Activated CD8-positive, alpha-beta memory T cell treated with anti-CD3 and anti-CD28 coated beads, Interleukin-2, amount 50 U/mL, for 24 hours (primary cell): Measurements from ENCODE around the gene P2RY8.
"Not testable (repeated sequence)": the region's sequence is repeated elsewhere in the genome, so short reads cannot be mapped to it uniquely, and the experiment has no call there.

Source experiments
- DNase-seq: peaks from one replicate; pipeline ENCODE4 v3.0.0-alpha.2; 2020; ENCODE audit errors: extremely low read depth

P2RY8 gene

GRCh38 chrX:1444561-1445500 lies 92.2 kb downstream of the P2RY8 start:
- DNase-seq, result no peak

- no peak for DNase-seq
Observed at GRCh38 chrX:1443496-1444075, 93.4 kb downstream of the P2RY8 start.

GRCh38 chrX:1442724-1443367 lies 94.1 kb downstream of the P2RY8 start:
- no peak for DNase-seq

- no peak for DNase-seq
Observed at GRCh38 chrX:1442016-1442665, 94.8 kb downstream of the P2RY8 start.

- no peak for DNase-seq
Observed at GRCh38 chrX:1440506-1440905, 96.5 kb downstream of the P2RY8 start.

- no peak for DNase-seq
Observed at GRCh38 chrX:1435241-1435895, 101.6 kb downstream of the P2RY8 start.

GRCh38 chrX:1434871-1435240 lies 102.1 kb downstream of the P2RY8 start:
- DNase-seq, result no peak

GRCh38 chrX:1433646-1434357 lies 103.2 kb downstream of the P2RY8 start:
- no peak for DNase-seq

- no peak for DNase-seq
Observed at GRCh38 chrX:1430451-1430850, 106.5 kb downstream of the P2RY8 start.

GRCh38 chrX:1427756-1428155 lies 109.2 kb downstream of the P2RY8 start:
- DNase-seq, result no peak

- not testable (repeated sequence) for DNase-seq
Observed at GRCh38 chrX:1426321-1426720, 110.7 kb downstream of the P2RY8 start.

- DNase-seq, result no peak
Observed at GRCh38 chrX:1425381-1425780, 111.6 kb downstream of the P2RY8 start.

- DNase-seq, result no peak
Observed at GRCh38 chrX:1424147-1424851, 112.7 kb downstream of the P2RY8 start.

- no peak for DNase-seq
Observed at GRCh38 chrX:1423215-1423614, 113.8 kb downstream of the P2RY8 start.

- DNase-seq, result no peak
Observed at GRCh38 chrX:1422135-1422465, 114.9 kb downstream of the P2RY8 start.

GRCh38 chrX:1421433-1422134 lies 115.4 kb downstream of the P2RY8 start:
- DNase-seq, result no peak

- DNase-seq, result no peak
Observed at GRCh38 chrX:1420371-1420770, 116.6 kb downstream of the P2RY8 start.

GRCh38 chrX:1419545-1420355 lies 117.2 kb downstream of the P2RY8 start:
- no peak for DNase-seq

- no peak for DNase-seq
Observed at GRCh38 chrX:1418901-1419544, 118.0 kb downstream of the P2RY8 start.
